HG02623 (cell line): ENCODE measurements around the gene FYCO1.
"Not testable (repeated sequence)": the region's sequence is repeated elsewhere in the genome, so short reads cannot be mapped to it uniquely, and the experiment has no call there.

Experiments
- ATAC-seq: cut with Tn5 transposase; IDR thresholded peaks from one replicate; pipeline ENCODE4 v1.9.1; 2021; ENCODE audit warnings: moderate library complexity; ENCODE audit not compliant: unreplicated experiment

FYCO1 gene

DNA sequence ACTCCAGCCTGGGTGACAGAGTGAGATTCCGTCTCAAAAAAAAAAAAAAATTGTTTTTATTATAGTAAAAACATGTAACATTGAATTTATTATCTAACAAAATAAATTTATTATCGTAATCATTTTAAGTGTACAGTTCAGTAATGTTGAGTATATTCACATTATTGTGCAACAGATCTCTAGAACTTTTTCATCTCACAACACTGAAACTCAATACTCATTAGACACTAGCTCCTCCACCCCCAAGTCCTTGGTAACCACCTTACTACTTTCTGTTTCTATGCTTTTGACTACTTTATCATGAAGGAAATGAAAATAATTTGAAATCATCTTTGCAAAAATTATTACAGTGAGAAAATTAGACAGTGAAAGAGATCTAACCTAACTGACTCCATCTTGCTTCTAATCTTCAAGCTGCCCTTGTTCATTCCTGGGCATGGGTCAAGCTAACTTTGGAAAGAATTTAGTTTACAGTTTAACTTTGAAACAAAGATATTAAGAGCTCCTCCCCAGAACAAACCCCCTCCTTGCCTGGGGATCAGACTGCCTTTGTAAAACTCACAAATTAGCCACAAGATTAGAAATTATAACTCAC lies 15.0 kb upstream of the FYCO1 start:
- no peak for ATAC-seq

DNA sequence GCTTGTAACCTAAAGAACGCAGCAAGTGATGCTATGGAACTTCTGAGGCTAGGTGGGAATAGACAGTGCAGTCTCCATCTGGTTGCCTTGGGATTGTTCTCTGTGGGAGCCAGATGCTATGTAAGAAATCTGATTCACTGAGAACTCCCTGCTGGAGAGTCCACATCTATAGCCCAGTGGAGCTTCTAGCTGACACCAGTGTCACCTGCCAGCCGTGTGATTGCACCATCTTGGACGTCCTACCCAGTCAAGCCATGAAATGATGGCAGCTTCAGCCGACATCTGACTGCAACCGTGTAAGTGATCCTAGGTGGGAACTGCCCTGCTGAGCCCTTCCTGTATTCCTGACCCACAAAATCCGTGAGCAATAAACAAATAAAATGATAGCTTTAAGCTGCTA lies 12.4 kb upstream of the FYCO1 start:
- ATAC-seq = no peak

DNA sequence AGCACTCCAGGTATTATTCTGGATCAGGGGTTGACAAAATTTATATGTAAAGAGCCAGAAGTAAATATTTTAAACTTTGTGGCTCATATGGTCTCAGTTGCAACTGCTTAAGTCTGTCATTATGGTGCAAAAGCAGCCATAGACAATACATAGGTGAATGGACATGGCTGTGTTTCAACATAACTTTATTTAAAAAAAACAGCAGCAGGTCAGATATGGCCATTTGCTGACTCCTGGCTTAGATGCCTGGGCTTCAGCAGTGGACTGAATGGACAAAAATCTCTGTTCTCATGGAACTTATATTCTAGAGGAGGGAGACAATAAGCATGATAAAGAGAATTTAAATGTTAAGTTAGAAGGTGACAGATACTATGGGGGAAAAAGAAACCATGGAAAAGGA lies 11.7 kb upstream of the FYCO1 start:
- no peak for ATAC-seq

DNA sequence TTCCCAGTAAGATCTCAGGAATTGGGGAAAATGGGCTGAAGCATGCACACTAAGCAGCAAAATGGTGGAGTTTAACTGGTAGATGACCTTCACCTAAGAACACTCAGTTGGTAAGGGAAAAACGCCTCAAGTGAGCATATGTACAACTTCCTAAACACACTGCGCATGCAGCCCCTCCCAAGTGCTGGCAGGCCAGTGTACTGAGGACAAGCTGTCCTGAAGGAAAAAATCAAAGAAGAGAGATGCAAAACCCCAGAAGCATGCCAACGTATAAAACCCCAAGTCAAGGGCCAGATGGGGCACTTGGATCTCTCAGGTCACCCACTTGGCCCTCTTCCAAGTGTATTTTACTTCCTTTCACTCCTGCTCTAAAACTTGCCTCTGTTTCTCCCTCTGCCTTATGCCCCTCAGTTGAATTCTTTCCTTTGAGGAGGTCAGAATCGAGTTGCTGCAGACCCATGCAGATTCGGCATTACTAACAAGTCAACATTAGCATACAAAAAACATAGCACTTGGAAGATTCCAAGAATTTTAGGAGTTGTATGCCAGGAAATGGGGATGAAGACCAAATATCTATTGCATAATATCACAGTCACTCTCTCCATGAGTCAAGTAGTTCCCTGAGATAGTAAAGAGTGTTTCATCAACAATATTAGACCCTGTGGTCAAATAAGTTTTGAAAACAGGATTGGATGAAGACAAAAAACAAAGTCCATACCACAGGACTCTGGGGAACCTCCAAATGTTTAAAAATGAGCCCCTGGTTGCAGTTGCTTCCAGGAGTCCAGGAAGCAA lies 10.8 kb upstream of the FYCO1 start:
- ATAC-seq = no peak

DNA sequence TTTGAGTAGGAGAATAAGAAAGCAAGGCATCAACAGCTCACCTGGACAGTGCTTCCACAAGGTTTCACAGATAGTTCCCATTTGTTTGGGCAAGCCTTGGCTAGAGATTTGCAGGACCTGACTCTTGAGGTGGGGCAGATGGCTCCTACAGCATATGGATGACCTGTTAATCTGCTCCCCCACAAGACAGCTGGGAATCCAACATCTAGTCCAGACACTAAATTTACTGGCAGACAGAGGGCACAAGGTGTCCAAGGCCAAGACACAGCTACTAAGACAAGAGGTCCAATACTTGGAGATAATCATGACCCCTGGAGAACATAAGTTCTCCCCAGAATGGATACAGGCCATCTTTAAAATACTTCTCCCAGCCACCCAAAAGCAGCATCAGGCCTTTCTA lies 8.1 kb upstream of the FYCO1 start:
- not testable (repeated sequence) for ATAC-seq

DNA sequence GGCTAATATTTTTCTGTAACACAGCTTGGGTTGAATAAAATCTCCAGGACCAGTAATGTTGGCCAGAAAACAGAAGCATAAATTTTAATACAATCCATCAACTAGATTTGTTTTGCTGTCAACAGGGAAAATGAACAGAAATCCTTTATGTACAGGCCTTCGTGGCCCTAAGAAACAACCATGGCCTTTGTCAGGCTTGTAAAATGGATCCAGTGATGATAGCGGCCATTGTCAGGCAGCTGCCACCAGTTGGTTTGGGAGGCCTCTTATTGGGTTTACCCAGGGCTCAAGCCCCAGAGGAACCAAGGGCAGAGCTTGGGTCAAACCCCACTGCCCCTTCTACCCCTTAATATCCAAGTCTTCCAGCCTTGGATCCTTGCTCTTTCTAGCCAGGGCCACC lies 5.6 kb upstream of the FYCO1 start:
- ATAC-seq = no peak

DNA sequence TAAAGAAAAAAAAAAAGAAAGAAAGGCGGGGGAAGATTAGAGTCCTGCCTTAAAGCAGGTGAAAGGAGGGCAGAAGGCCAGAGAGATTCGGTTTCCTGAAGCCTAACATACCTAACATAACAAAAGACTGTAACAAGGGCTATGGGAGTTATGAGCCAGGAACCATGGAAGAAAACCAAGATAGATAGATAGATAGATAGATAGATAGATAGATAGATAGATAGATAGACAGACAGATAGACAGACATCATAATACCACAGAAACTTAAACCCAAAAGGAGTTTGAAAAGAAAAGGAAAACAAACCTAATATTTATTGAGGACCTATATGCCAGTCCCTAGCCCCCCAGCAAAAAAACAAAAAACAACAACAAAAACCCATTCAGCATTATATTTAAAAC lies 2.3 kb upstream of the FYCO1 start:
- ATAC-seq = no peak

DNA sequence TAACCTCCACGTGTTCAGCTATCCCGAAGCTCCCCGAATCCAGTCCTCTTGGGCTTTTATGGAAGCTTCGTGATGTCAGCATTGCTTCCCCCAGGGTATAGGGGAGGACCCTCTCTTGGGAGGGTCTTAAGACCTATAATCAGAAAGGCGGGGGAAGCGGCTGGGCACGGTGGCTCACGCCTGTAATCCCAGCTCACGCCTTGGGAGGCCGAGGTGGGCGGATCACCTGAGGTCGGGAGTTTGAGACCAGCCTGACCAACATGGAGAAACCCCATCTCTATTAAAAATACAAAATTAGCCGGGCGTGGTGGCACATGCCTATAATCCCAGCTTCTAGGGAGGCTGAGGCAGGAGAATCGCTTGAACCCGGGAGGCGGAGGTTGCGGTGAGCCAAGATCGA lies 1.9 kb upstream of the FYCO1 start:
- ATAC-seq = not testable (repeated sequence)

DNA sequence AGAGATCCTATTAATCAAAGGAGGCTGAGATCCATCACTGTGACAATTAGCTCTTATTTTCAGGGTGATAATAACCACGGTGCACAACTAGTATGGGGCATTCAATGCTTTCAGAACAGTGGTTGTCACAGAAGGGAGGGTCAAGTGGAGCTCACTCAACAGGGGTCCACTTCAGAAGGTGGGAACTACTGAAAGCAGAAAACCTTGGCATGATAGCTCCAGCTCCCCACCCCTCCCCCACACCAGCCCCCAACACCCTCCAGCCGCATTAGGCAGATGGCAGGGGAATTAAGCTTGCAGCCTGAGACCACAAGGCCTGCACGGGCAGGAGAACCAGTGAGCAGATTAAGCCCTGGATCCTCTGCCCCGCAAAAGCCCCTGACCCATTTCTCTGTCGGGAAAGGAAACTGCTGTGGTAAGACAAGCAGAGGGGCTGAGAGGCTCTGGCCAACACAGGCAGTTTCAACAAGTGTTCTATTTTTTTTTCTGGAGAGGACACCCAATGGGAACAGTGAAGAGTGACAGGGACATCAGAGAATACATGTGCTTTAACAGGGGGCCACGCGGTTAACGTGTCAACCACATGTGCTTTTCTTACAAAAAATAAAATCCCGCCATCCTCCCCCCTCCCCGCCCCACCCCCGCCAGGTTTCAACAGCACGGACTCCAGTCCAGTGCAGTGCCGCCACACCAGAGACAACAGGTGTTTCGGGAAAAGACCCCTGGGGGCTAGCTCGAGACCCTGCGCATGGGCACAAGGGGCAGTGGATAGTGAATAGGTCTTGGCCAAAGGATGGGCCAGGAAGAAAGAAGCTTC lies 997 bp downstream of the FYCO1 start:
- peak; percentile 10 for ATAC-seq

DNA sequence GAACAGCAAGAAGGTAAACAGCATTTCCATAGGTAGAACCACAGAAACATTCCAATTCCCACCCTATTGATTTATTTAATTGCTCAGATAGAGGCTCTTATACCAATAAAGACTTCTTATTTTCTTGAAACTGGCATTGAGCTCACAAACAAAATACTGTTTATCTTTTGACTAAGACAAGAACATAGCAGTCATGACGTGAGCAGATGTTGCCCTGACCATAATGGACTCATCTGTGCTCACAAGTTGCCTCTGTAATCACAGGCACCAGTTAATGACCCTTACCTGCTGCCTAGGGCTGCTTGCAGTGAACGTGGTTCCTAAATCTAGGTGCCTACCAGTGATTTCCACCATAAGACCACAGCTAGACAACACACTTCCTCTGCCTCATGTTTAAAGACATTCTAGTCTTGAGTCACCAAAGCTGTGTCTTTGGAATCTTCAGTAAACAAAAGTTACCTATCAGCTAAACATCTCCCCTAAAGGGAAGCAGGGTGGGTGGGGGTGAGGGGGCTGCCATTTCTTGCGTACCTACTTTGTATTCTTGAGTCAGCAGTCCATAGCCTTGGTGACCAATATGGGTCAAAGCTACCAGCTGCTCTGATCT lies 2.1 kb downstream of the FYCO1 start:
- ATAC-seq = no peak

DNA sequence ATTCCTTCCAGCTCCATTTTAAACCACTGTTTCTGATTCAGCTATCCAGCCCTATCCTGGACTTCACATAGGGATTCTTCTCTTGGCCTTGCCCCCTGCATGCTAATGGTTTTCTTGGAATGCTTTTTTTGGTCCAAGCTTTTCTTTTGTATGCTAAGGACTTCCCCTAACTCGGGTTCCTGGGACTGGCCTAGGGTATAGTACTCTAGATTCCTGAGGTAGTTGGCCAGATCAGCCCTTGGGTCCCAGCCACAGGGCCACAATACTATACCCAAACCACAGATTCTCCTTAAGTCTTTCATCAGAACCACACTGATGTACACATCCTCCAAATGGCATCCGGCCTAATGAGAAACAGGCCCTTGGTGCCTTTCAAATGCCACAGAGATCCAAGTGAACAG lies 2.8 kb downstream of the FYCO1 start:
- ATAC-seq = no peak

DNA sequence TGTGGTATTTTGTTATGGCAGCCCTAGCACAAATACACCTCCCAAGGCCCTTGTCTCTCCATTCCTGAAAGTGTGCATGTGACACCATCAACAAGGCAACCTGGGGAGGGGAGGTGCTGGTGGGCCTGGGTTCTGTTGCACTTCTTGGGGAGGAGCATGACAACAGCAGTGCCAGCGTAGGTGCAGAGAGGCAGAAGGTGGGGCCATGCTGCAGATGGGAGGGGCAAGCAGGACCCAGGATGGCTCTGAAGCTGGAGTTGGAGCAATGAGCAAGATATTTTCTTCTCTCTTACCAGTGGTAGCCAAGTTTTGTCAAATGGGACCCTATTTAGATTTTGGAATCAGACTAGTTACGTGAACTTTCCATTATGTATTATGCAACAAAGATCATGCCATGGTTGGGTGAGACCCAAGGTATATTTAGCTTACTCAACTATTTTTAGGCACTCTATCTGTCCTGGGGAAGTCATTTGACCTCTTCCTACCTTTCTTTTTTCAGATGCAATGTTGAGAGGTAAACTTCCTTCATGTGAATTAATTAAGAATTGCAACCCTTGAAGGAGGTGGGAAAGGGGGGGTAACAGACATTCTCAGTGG lies 3.4 kb downstream of the FYCO1 start:
- ATAC-seq = no peak

DNA sequence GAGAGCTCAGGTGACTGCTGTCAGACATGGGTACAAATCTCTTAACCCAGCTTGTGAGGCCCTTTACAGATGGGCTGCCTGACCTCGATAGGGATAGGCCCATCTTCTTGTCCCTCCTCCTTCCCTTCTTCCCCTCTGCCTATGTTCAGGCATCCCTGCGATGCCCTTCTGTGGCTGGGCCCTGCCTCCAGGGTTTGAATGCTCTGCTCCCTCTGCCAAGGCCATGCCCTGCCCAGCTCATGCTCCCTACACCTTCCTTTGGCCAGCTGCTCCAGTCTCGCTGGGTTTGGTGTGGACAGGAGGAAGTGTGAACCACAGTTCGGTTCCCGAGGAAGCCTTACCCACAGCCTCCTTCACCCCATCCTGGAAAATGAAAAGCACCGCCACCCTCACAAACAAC lies 4.3 kb downstream of the FYCO1 start:
- ATAC-seq = no peak

DNA sequence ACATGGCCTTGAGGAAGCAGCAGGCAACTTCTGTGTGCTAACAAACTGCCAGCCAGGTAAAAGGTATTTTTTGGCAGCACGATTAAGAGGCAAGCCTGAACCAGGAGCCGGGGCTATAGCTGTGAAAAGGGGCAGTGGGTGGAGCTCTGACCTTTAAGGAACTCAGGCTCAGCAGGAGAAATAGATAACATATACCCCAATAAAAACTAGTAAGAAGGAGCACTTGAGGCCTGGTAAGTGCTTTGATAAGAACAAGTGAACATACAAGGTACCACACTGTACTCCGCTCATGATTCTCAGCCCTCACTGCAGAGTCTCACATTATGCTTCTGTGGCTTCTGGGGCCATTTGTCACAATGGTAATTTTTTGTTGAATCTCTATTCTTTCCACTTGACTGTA lies 5.4 kb downstream of the FYCO1 start:
- no peak for ATAC-seq

DNA sequence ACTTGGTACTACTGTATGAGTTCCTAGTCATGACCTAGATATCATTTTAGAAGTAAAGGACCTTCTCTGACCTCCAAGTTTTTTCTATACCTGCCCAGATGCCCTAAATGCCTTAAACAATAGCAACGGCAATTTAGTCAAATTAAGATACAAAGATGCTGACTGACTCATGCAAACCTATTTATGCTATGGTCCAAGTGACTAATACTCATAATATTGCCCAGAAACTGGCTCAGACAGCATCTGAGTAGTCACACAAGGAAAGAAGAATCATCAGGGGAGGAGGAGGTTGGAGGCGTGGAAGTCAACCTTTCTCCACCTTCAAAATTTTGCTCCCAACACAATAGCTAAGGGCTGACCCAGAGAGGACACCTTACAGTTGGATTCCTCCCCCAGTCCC lies 6.8 kb downstream of the FYCO1 start:
- no peak for ATAC-seq

DNA sequence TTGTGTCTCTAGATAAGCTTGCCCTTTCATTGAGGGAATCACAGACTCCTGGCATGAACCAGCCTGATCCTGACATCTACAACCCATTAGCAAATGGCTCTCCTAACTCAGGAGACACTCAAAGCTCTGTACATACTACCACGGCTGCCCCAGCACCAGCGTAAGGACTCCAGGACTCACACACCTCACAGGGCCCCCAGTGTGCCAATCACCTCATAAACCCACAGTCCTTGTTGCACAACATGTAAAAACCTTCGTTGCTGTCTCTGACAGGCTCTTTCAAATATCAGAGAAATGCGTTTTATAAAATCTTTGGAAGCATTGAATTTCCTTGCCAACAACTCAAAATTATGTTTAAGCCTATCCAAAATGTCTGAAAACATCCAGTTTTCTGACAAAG lies 7.3 kb downstream of the FYCO1 start:
- ATAC-seq = no peak

DNA sequence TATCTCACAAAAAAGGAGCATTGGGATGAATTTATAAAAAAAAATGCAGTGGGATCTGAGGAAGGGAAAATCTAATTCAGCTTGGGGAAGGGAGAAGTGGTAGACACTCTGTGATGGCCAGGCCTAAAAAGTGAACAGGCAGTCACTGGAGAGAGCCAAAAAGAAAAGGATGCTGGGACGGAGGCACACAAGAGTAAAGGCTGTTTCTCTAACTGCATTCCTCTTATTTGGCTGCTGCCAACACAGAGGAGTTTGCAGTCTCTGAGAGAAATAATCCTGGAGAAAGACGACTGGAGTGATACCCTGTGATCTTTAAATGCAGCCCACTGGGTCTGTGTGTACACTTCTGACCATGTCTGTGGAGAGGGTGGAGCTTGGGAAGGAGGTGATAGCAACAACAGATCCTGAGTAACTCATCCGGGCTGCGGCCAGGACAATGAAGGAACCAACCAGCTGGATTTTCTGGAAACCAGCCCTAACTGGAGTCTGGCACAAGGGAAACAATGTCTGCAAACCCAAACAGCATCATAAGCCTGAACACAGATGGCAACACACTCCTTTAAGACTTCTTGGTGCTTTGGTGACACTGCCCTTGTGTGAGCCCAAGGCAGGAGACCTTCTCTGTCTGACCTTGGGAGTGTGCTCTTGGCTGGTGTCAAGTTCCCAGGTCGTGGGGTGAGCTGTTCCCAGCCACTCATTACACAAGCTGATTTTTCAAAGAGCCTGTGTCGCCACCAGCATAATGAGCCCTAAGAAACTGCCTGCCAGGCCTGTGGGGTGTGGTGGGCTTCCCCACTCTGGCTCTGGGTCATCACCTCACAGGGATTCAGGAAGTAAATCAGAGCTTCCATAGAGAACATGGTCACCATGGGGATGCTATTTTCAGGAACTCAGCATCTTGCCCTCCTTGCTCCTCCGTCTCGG lies 8.0 kb downstream of the FYCO1 start:
- no peak for ATAC-seq

DNA sequence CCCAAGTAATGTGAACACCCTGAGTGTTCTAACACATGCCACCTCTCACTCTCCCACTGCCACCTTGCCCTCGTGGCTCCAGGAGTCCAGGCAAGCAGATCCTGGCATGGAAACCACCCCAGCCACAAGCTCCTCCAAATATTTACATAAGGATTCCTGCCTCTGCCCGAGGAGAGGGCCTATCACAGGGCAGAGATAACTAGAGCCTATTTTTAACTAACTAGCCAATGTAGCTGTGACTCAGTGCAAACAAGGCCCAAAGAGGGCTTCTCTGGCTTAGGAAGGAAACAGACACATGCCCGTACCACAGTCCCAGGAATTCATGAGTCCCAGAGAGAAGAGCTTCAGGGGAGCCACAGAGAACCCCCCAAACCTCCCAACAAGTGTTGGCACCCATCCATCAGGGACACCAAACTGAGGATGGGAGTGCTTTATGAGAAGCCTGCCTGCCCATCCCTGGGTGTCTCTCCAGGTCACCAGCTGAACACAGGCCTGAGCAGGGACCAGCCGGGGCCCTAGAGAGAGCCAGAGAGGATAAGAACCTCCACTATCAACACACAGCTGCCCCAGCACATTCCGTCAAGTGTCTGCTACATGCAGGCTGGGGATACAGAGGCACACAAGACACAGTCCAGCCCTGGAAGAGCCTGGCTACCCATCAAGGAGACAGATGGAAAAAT lies 9.2 kb downstream of the FYCO1 start:
- ATAC-seq = no peak

DNA sequence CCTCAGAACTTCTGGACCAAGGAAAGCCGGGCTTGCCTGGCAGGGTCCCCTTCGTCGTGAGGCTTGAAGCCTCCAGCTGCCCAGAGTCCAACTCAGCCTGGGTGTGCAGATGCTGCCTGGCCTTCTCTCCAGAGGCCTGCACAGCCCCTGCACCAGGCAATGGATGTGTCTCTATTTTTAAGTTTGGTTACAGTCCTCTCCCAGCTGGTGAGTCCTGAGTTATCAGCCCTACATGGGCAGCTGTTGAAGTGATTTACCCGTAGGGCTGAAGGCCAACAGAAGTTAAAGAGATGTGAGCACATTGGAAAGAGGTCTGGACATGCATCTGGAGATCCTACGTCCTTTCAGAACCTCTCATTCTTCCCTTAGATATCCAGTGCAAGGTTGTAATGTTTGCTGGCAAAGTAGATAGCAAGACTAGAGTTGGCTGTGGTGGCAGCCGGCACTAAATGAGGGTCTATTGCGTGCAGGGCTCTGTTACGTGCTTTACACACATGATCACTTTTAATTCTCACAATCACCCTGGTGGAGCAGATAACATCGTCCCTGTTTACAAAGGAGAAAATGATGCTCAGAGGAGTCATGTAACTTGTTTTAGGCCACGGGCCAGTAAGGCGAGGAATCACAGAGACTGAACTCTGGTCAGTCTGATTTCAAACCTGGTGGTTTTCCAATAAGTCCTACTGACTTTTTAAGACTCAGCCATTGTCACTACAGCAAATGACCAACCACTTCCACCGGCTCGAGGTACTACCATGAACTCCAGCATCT lies 9.9 kb downstream of the FYCO1 start:
- ATAC-seq = no peak
